ENCODE data around the gene CNIH4. TPM values are rescaled to one million over a fixed set of nuclear protein-coding genes. Genes with fewer than 3 reads are reported as not detected.
"Not testable (repeated sequence)": the region's sequence is repeated elsewhere in the genome, so short reads cannot be mapped to it uniquely, and the experiment has no call there.

The CNIH4 gene
- total and polyA plus RNA-seq, 2 donors = 29.3 to 44.6 TPM

GRCh38 chr1:224428713-224429112 lies 72.0 kb downstream of the CNIH4 start:
- Histone ChIP-seq H3K36me3 (ENCODE audit: control insufficient read depth in 2 of 2, insufficient read depth in 2 of 2, low read length in 1 of 2) (peaks cover 12 to 42% of the 10 kb centered on the region in 2 donors), H3K4me1 (ENCODE audit: control insufficient read depth in 2 of 2, insufficient read depth in 2 of 2, low read length in 2 of 2) (peaks cover 8 to 17% of the 10 kb centered on the region in 2 donors)
- WGBS = 99% methylated on average over 7 of the region's 7 CpGs
- not testable (repeated sequence) for H3K4me3 ChIP-seq (ENCODE audit: low read length in 2 of 2); DNase-seq (ENCODE audit: low read depth in 6 of 9, low spot score in 9 of 9); H3K27ac ChIP-seq (ENCODE audit: low read depth in 1 of 2, low read length in 1 of 2); H3K9me3 ChIP-seq (ENCODE audit: control insufficient read depth in 2 of 2, insufficient read depth in 1 of 2, low read length in 1 of 2); H3K27me3 ChIP-seq (ENCODE audit: control insufficient read depth in 2 of 2, insufficient read depth in 1 of 2, low read length in 1 of 2)

Other genes with a start within 250 kb of the CNIH4 start
- 19.6 TPM for gene FBXO28, start 242.8 kb upstream of the CNIH4 start, total RNA-seq
- gene FBXO28, start 242.8 kb upstream of the CNIH4 start, polyA plus RNA-seq = 18.3 TPM
- gene DEGS1, start 173.6 kb upstream of the CNIH4 start, total RNA-seq = 44.1 TPM
- 64.1 TPM for gene DEGS1, start 173.6 kb upstream of the CNIH4 start, polyA plus RNA-seq
- gene NVL, start 26.7 kb upstream of the CNIH4 start, total RNA-seq = 26.8 TPM
- gene NVL, start 26.7 kb upstream of the CNIH4 start, polyA plus RNA-seq = 55.1 TPM
- gene WDR26, start 77.9 kb downstream of the CNIH4 start, total RNA-seq = 25.6 TPM
- 62.3 TPM for gene WDR26, start 77.9 kb downstream of the CNIH4 start, polyA plus RNA-seq